BJ (cell line): ENCODE results near the gene OSGEP. TPM values are rescaled to one million over a fixed set of nuclear protein-coding genes. Genes with fewer than 3 reads are reported as not detected.

Experiments
- CTCF ChIA-PET: fragments of 350-600 bp; formaldehyde crosslinking; extraction: SDS; loops from one replicate; lab custom pipeline; 2021; ENCODE audit warnings: antibody characterized with exemption, inconsistent platforms; lab: Yijun Ruan, JAX
- POLR2A ChIA-PET: fragments of 300-600 bp; sonication (Branson Sonifier 250); formaldehyde crosslinking; extraction: SDS; loops from one replicate; lab custom pipeline; 2021; ENCODE audit warnings: antibody characterized with exemption; lab: Charles Lee
- DNase-seq: peaks from one replicate; pipeline ENCODE4 v3.0.0-alpha.2; 2011; ENCODE audit warnings: low read depth
- H3K27me3 ChIP-seq: 2 replicates; pipeline ENCODE4 v1.6.0; 2011; ENCODE audit warnings: low read length; ENCODE audit not compliant: control insufficient read depth, insufficient read depth
- H3K36me3 ChIP-seq: 2 replicates; pipeline ENCODE4 v1.5.1; 2011; ENCODE audit warnings: low read length; ENCODE audit not compliant: control insufficient read depth, insufficient read depth
- H3K4me3 ChIP-seq: 2 replicates; pipeline ENCODE4 v1.5.1; 2011; ENCODE audit warnings: low read depth, mild to moderate bottlenecking, control low read depth, low read length
- polyA plus RNA-seq: library from polyadenylated mRNA; depleted of rRNA; stranded (reverse); fragments of >200 nt; gene quantifications from 2 replicates; pipeline ENCODE4 v1.2.3, GENCODE V29; 2011
- TF ChIP-seq, protein P1 (sequence below): IDR thresholded peaks from 2 replicates; pipeline ENCODE4 v1.5.1; 2011; ENCODE audit warnings: low read depth, mild to moderate bottlenecking, control low read depth, inconsistent platforms, low read length, moderate library complexity; ENCODE audit not compliant: insufficient read depth

Gene OSGEP
- polyA plus RNA-seq, 1 experiment = 28.9 TPM

GRCh38 chr14:20478894-20479293 is 24.3 kb upstream of the OSGEP start:
- H3K27me3 ChIP-seq = no peaks in the 10 kb centered on the region
- TF ChIP-seq, protein P1, sequence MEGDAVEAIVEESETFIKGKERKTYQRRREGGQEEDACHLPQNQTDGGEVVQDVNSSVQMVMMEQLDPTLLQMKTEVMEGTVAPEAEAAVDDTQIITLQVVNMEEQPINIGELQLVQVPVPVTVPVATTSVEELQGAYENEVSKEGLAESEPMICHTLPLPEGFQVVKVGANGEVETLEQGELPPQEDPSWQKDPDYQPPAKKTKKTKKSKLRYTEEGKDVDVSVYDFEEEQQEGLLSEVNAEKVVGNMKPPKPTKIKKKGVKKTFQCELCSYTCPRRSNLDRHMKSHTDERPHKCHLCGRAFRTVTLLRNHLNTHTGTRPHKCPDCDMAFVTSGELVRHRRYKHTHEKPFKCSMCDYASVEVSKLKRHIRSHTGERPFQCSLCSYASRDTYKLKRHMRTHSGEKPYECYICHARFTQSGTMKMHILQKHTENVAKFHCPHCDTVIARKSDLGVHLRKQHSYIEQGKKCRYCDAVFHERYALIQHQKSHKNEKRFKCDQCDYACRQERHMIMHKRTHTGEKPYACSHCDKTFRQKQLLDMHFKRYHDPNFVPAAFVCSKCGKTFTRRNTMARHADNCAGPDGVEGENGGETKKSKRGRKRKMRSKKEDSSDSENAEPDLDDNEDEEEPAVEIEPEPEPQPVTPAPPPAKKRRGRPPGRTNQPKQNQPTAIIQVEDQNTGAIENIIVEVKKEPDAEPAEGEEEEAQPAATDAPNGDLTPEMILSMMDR = no peak
- no peak for DNase-seq
- ChIA-PET CTCF (interaction anchor here (1.1 kb wide), 1 partner anchor 53 kb away, joined by 3 read pairs; no protein-coding TSS in a partner anchor), POLR2A (no interaction called here)
- peaks cover 2% of the 10 kb centered on the region; the same call in 1 of the 2 replicates for H3K36me3 ChIP-seq
- no peak overlapping the region for H3K4me3 ChIP-seq

DNA sequence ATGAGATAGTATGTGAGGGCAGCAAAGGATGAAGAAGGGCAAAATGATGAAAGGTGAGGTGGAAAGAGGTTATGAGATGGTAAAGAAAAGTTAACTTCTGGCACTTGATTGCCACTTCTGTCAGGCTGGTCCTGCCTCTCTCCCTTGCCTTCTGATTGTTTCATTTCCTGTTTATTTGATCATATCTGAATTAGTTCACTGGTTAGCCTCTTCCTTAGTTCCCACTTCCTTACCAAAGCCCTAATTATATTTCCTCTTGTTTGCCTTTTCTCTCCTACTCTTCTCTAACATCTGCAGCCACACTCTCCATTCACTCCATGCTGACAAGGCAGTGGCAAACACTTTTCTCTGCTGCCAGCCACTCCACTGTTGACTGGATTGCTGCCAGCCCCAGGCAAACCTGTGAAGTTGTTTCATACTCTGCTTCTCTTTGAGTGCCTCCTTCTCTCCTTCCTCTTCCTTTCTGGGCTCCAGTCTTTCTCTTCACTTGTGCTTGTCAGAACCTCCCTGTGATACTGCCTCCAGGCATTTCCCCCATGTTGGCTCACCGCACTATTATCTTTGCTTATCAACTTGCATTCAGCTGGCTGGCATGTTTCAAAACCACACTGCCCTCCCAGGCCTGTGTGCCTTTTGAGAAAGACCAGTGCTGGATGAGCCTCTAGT is 22.7 kb upstream of the OSGEP start:
- TF ChIP-seq, protein P1 = no peak
- DNase-seq = no peak
- CTCF ChIA-PET = no interaction called here
- Histone ChIP-seq H3K36me3 (peaks cover 2% of the 10 kb centered on the region; the same call in 1 of the 2 replicates), H3K27me3 (no peaks in the 10 kb centered on the region), H3K4me3 (no peak overlapping the region)
- POLR2A ChIA-PET = no interaction called here

- DNase-seq = no peak
- POLR2A ChIA-PET = no interaction called here
- H3K27me3 ChIP-seq = no peaks in the 10 kb centered on the region
- H3K36me3 ChIP-seq = peaks cover 2% of the 10 kb centered on the region; the same call in 1 of the 2 replicates
- CTCF ChIA-PET = no interaction called here
- TF ChIP-seq, protein P1 = no peak
- no peak overlapping the region for H3K4me3 ChIP-seq
Measured at GRCh38 chr14:20476776-20477175, 22.2 kb upstream of the OSGEP start.

DNA sequence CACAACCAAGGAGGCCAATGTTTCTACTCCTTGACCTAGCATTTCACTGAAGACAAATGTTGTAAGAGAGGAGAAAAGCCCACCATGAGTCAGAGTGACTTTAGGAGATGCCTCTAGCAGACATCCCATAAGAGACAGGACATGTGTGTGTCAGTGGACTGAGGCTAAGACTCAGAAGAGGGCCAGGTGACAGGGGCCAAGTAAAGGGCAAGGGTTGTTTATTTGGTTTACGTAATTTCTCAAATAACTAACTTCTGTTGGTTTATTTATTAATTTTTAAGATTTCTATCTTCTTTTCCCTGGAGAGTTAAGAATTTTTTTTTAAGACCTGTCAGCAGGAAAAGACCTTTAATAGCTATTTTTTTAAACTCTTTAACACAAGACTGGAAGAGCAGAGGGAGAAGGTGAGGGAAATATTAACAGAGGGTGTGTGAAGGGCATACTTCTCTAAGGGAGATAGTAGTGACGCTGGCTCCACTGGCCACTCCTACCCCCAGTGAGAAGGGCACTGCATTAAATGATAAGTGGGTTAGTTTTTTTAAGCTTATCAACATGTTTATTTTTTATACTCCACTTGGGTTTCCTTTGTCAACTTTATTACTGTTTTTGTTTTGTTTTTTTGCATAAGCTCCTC is 18.0 kb upstream of the OSGEP start:
- DNase-seq = no peak
- Histone ChIP-seq H3K4me3 (no peak overlapping the region), H3K36me3 (peaks cover 2% of the 10 kb centered on the region; the same call in 1 of the 2 replicates), H3K27me3 (no peaks in the 10 kb centered on the region)
- ChIA-PET CTCF (interaction anchor here (1.0 kb wide), 1 partner anchor 10 kb away, joined by 3 read pairs; no protein-coding TSS in a partner anchor), POLR2A (no interaction called here)
- TF ChIP-seq, protein P1 = no peak

DNA sequence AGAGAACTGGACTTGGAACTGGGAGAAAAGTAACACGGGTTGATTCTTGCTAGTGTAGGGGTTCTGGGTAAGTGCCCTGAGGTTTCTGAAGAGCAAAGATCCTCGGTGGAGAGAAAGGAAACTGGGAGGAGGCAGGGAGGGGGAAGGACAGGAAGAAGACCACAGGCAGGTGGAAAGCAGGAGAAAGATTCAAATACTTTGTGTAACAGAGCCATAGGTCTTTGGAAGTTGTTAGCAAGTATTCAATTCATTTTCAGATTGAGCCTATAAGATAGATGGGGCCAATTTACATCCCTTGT is 15.9 kb upstream of the OSGEP start:
- peaks cover 2% of the 10 kb centered on the region; the same call in 1 of the 2 replicates for H3K36me3 ChIP-seq
- CTCF ChIA-PET = interaction anchor here (1.0 kb wide), 1 partner anchor 50 kb away, joined by 3 read pairs; no protein-coding TSS in a partner anchor
- H3K27me3 ChIP-seq = no peaks in the 10 kb centered on the region
- peak overlapping the region; percentile 70 for H3K4me3 ChIP-seq
- POLR2A ChIA-PET = interaction anchor here (1.1 kb wide), 1 partner anchor 127 kb away, joined by 3 read pairs; the partner anchor contains the start of gene PARP2
- no peak for DNase-seq
- TF ChIP-seq, protein P1 = no peak
